SU-DHL-6 (cell line): ENCODE results near the gene ASB16.
"Not testable (repeated sequence)": the region's sequence is repeated elsewhere in the genome, so short reads cannot be mapped to it uniquely, and the experiment has no call there.

ENCODE experiments used
- H2AFZ ChIP-seq: fragments of 200-600 bp; sonication (generic); 2 replicates; pipeline ENCODE4 v1.6.1; 2014; ENCODE audit warnings: low read depth, mild to moderate bottlenecking, moderate library complexity, mixed read lengths, antibody characterized with exemption, low read length; ENCODE audit not compliant: severe bottlenecking
- H3F3A ChIP-seq: fragments of 200-600 bp; shearing (Covaris generic); 2 replicates; pipeline ENCODE4 v1.6.0; 2016; ENCODE audit warnings: antibody characterized with exemption, mild to moderate bottlenecking; ENCODE audit not compliant: insufficient read depth
- H3K27ac ChIP-seq: fragments of 200-600 bp; sonication (generic); 2 replicates; pipeline ENCODE4 v1.5.1; 2016; ENCODE audit warnings: low read depth, mild to moderate bottlenecking, low read length, moderate library complexity, mixed read lengths
- H3K27me3 ChIP-seq: fragments of 200-600 bp; sonication (generic), shearing (Covaris generic); 2 replicates; pipeline ENCODE4 v1.6.0; 2014; ENCODE audit warnings: mild to moderate bottlenecking, low read length
- H3K36me3 ChIP-seq: fragments of 200-600 bp; sonication (generic); 2 replicates; pipeline ENCODE4 v1.6.1; 2014; ENCODE audit warnings: mild to moderate bottlenecking, low read length, mixed read lengths
- H3K4me2 ChIP-seq: fragments of 300-600, 200-600 bp; shearing (Covaris generic), sonication (generic); 2 replicates; pipeline ENCODE4 v1.6.0; 2014; ENCODE audit warnings: low read length, low read depth, mild to moderate bottlenecking; ENCODE audit not compliant: poor library complexity, severe bottlenecking
- H3K4me3 ChIP-seq: fragments of 200-600 bp; sonication (generic); 2 replicates; pipeline ENCODE4 v1.5.1; 2014; ENCODE audit warnings: antibody characterized with exemption, low read length, mild to moderate bottlenecking, mixed read lengths; ENCODE audit not compliant: insufficient read depth, poor library complexity, severe bottlenecking
- H3K79me2 ChIP-seq: fragments of 200-600 bp; sonication (generic); 2 replicates; pipeline ENCODE4 v1.6.1; 2014; ENCODE audit warnings: mild to moderate bottlenecking, low read length, moderate library complexity; ENCODE audit not compliant: insufficient read depth
- H3K9ac ChIP-seq: fragments of 200-600 bp; sonication (generic); 2 replicates; pipeline ENCODE4 v1.7.0; 2014; ENCODE audit warnings: mild to moderate bottlenecking, low read length
- H3K9me2 ChIP-seq: fragments of 200-600 bp; sonication (generic); replicated peaks from 2 replicates; pipeline ENCODE4 v1.6.1; 2014; ENCODE audit warnings: low read length; ENCODE audit not compliant: insufficient read depth
- H3K9me3 ChIP-seq: fragments of 200-600 bp; sonication (generic); 2 replicates; pipeline ENCODE4 v1.6.1; 2014; ENCODE audit warnings: low read length, mixed read lengths; ENCODE audit not compliant: insufficient read depth
- H4K20me1 ChIP-seq: fragments of 200-600 bp; sonication (generic); 2 replicates; pipeline ENCODE4 v1.6.1; 2014; ENCODE audit warnings: low read depth, mild to moderate bottlenecking, antibody characterized with exemption, low read length, moderate library complexity, mixed read lengths
- EZH2phosphoT487 ChIP-seq: fragments of 200-600 bp; sonication (generic), shearing (Covaris generic); conservative IDR thresholded peaks from 2 replicates; pipeline ENCODE4 v1.6.1; 2018; ENCODE audit warnings: mild to moderate bottlenecking, antibody characterized with exemption, low read length, moderate library complexity, mixed read lengths
- TF ChIP-seq, protein P1 (sequence below): fragments of 200-600 bp; sonication (generic); IDR thresholded peaks from one replicate; pipeline ENCODE4 v1.5.1; 2017; ENCODE audit warnings: antibody characterized with exemption, mild to moderate bottlenecking, low read length, moderate library complexity; ENCODE audit not compliant: insufficient read depth, poor library complexity, severe bottlenecking

ASB16 gene

GRCh38 chr17:44133918-44134476 is 36.5 kb upstream of the ASB16 start:
- TF ChIP-seq EZH2phosphoT487, result no peak
- TF ChIP-seq, protein P1, sequence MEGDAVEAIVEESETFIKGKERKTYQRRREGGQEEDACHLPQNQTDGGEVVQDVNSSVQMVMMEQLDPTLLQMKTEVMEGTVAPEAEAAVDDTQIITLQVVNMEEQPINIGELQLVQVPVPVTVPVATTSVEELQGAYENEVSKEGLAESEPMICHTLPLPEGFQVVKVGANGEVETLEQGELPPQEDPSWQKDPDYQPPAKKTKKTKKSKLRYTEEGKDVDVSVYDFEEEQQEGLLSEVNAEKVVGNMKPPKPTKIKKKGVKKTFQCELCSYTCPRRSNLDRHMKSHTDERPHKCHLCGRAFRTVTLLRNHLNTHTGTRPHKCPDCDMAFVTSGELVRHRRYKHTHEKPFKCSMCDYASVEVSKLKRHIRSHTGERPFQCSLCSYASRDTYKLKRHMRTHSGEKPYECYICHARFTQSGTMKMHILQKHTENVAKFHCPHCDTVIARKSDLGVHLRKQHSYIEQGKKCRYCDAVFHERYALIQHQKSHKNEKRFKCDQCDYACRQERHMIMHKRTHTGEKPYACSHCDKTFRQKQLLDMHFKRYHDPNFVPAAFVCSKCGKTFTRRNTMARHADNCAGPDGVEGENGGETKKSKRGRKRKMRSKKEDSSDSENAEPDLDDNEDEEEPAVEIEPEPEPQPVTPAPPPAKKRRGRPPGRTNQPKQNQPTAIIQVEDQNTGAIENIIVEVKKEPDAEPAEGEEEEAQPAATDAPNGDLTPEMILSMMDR, result no peak
- Histone ChIP-seq H3K9me3 (no peaks in the 10 kb centered on the region), H3K27ac (no peak overlapping the region), H3K4me2 (no peak overlapping the region), H4K20me1 (no peaks in the 10 kb centered on the region), H3K27me3 (no peaks in the 10 kb centered on the region), H3K9ac (no peak overlapping the region), H3K36me3 (no peaks in the 10 kb centered on the region), H3K9me2 (no peaks in the 10 kb centered on the region), H3K79me2 (no peaks in the 10 kb centered on the region), H2AFZ (no peak overlapping the region), H3K4me3 (no peak overlapping the region), H3F3A (no peaks in the 10 kb centered on the region)

DNA sequence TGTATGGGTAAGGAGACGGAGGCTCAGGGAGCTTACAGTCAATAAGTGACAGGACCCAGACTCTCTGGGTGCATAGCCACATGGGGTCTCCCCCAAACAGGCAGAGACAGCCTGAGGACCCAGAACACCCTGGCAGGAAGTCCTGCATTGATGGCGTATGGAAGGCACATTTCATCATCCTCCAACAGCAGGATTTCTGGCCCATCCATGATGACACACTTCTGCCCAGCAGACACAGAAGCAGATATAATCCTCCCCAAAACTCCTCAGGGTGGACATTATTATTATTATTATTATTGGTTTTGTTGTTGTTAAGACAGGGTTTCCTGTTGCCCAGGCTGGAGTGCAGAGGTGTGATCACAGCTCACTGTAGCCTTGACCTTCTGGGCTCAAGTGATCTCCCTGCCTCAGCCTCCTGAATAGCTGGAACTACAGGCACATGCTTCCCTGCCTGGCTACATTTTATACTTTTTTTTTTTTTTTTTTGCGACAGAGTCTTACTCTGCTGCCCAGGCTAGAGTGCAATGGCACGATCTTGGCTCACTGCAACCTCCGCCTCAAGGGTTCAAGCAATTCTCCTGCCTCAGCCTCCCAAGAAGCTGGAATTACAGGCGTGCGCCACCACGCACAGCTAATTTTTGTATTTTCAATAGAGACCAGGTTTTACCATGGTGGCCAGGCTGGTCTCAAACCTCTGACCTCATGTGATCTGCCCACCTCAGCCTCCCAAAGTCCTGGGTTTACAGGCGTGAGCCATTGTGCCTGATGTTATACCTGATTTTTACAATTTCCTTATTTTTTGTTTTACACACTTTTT is 35.5 kb upstream of the ASB16 start:
- H3K4me3 ChIP-seq, result no peak overlapping the region
- no peaks in the 10 kb centered on the region for H3K9me3 ChIP-seq
- H4K20me1 ChIP-seq, result no peaks in the 10 kb centered on the region
- H3K4me2 ChIP-seq, result no peak overlapping the region
- H3F3A ChIP-seq, result no peaks in the 10 kb centered on the region
- no peak overlapping the region for H3K27ac ChIP-seq
- H3K79me2 ChIP-seq, result no peaks in the 10 kb centered on the region
- H3K27me3 ChIP-seq, result no peaks in the 10 kb centered on the region
- H3K36me3 ChIP-seq, result no peaks in the 10 kb centered on the region
- no peak overlapping the region for H2AFZ ChIP-seq
- H3K9me2 ChIP-seq, result no peaks in the 10 kb centered on the region
- TF ChIP-seq EZH2phosphoT487, result no peak
- TF ChIP-seq, protein P1, result no peak
- H3K9ac ChIP-seq, result no peak overlapping the region

- no peaks in the 10 kb centered on the region for H3K9me2 ChIP-seq
- H4K20me1 ChIP-seq, result no peaks in the 10 kb centered on the region
- TF ChIP-seq EZH2phosphoT487, result no peak
- TF ChIP-seq, protein P1, result no peak
- H3K4me3 ChIP-seq, result no peak overlapping the region
- H3F3A ChIP-seq, result no peaks in the 10 kb centered on the region
- no peak overlapping the region for H3K9ac ChIP-seq
- no peaks in the 10 kb centered on the region for H3K36me3 ChIP-seq
- no peak overlapping the region for H3K4me2 ChIP-seq
- no peaks in the 10 kb centered on the region for H3K27me3 ChIP-seq
- no peak overlapping the region for H2AFZ ChIP-seq
- peaks cover 12% of the 10 kb centered on the region; the same call in 1 of the 2 replicates for H3K79me2 ChIP-seq
- H3K9me3 ChIP-seq, result no peaks in the 10 kb centered on the region
- H3K27ac ChIP-seq, result no peak overlapping the region
These were observed 32.4 kb upstream of the ASB16 start for GRCh38 chr17:44137891-44138709.

- not testable (repeated sequence) for H3K36me3 ChIP-seq, H2AFZ ChIP-seq, H3F3A ChIP-seq, H3K27ac ChIP-seq, H3K9me2 ChIP-seq, H4K20me1 ChIP-seq, H3K9me3 ChIP-seq, H3K4me3 ChIP-seq, H3K9ac ChIP-seq, H3K27me3 ChIP-seq, H3K4me2 ChIP-seq
- H3K79me2 ChIP-seq, result peaks cover 16% of the 10 kb centered on the region; the same call in 1 of the 2 replicates
These were observed 26.6 kb upstream of the ASB16 start for GRCh38 chr17:44143921-44144320.
